HepG2 (cell line): ENCODE results near the gene NFATC2. TPM values are rescaled to one million over a fixed set of nuclear protein-coding genes. Genes with fewer than 3 reads are reported as not detected.
A peak's percentile ranks its signal among the peaks of the same experiment; 100 is the strongest.

ENCODE experiments used
- ATRX ChIP-seq: sonication (generic); formaldehyde crosslinking; IDR thresholded peaks from 2 replicates; pipeline ENCODE4 v1.4.0; 2020; ENCODE audit warnings: missing genetic modification reagents, borderline replicate concordance
- CSRNP1 ChIP-seq: sonication (generic); formaldehyde crosslinking; IDR thresholded peaks from 2 replicates; pipeline ENCODE4 v1.8.1; 2023; ENCODE audit warnings: mild to moderate bottlenecking, missing genetic modification reagents
- IKZF1 ChIP-seq: fragments of 450-650 bp; IDR thresholded peaks from 2 replicates; pipeline ENCODE4 v1.7.1; 2016
- IRF1 ChIP-seq: sonication (generic); formaldehyde crosslinking; IDR thresholded peaks from 2 replicates; pipeline ENCODE4 v1.4.0; 2020; ENCODE audit warnings: low read depth, mild to moderate bottlenecking, missing genetic modification reagents
- JDP2 ChIP-seq: sonication (generic); formaldehyde crosslinking; IDR thresholded peaks from 2 replicates; pipeline ENCODE4 v1.8.1; 2022; ENCODE audit warnings: missing genetic modification reagents, borderline replicate concordance
- MLLT10 ChIP-seq: sonication (generic); formaldehyde crosslinking; IDR thresholded peaks from 2 replicates; pipeline ENCODE4 v1.4.0; 2020; ENCODE audit warnings: missing genetic modification reagents
- NCOA1 ChIP-seq: sonication (generic); formaldehyde crosslinking; IDR thresholded peaks from 2 replicates; pipeline ENCODE4 v1.9.0; 2021; ENCODE audit warnings: missing genetic modification reagents
- RBM39 ChIP-seq: fragments of 200-400 bp; formaldehyde crosslinking; IDR thresholded peaks from one replicate; pipeline ENCODE4 v1.6.1; 2018; ENCODE audit warnings: antibody characterized with exemption, mild to moderate bottlenecking, low read depth, low read length; ENCODE audit not compliant: poor library complexity, severe bottlenecking
- RFX1 ChIP-seq: fragments of 450-650 bp; IDR thresholded peaks from 2 replicates; pipeline ENCODE4 v1.6.1; 2017
- SMAD3 ChIP-seq: sonication (generic); formaldehyde crosslinking; IDR thresholded peaks from 2 replicates; pipeline ENCODE4 v1.4.0; 2020; ENCODE audit warnings: missing genetic modification reagents
- ZBTB20 ChIP-seq: sonication (generic); formaldehyde crosslinking; IDR thresholded peaks from 2 replicates; pipeline ENCODE4 v1.8.1; 2023; ENCODE audit warnings: missing genetic modification reagents, low read depth, mild to moderate bottlenecking, borderline replicate concordance
- ZBTB37 ChIP-seq: sonication (generic); formaldehyde crosslinking; IDR thresholded peaks from 2 replicates; pipeline ENCODE4 v1.4.0; 2020; ENCODE audit warnings: mild to moderate bottlenecking, missing genetic modification reagents
- ZNF224 ChIP-seq: sonication (generic); formaldehyde crosslinking; IDR thresholded peaks from 2 replicates; pipeline ENCODE4 v1.5.0; 2020; ENCODE audit warnings: mild to moderate bottlenecking, missing genetic modification reagents
- ZNF253 ChIP-seq: sonication (generic); formaldehyde crosslinking; IDR thresholded peaks from 2 replicates; pipeline ENCODE4 v1.8.0; 2022; ENCODE audit warnings: mild to moderate bottlenecking, missing genetic modification reagents, borderline replicate concordance
- ZNF296 ChIP-seq: sonication (generic); formaldehyde crosslinking; conservative IDR thresholded peaks from 2 replicates; pipeline ENCODE4 v1.5.0; 2020; ENCODE audit warnings: mild to moderate bottlenecking, missing genetic modification reagents
- ZNF646 ChIP-seq: sonication (generic); formaldehyde crosslinking; IDR thresholded peaks from 2 replicates; pipeline ENCODE4 v1.9.0; 2021; ENCODE audit warnings: mild to moderate bottlenecking, missing genetic modification reagents
- ZNF709 ChIP-seq: sonication (generic); formaldehyde crosslinking; IDR thresholded peaks from 2 replicates; pipeline ENCODE4 v1.5.0; 2020; ENCODE audit warnings: mild to moderate bottlenecking, missing genetic modification reagents
- polyA plus RNA-seq, 8 experiments: library from polyadenylated mRNA; depleted of rRNA in 3 of 8; stranded (reverse) in 7 of 8; unstranded in 1 of 8; fragments of >200 nt; fragmentation: Illumina TruSeq in 4 of 8; extraction: Trizol in 4 of 8; gene quantifications; 2 replicates each; pipeline versions ENCODE4 v1.2.1 to v1.2.3, GENCODE V29; 2011 to 2016; ENCODE audit warnings: low read depth in 4 of 8, missing spikeins in 1 of 8, mixed read lengths in 1 of 8; ENCODE audit not compliant: insufficient read depth in 1 of 8
- total RNA-seq, 5 experiments: library from RNA; depleted of rRNA; stranded (reverse); fragments of >200 nt; fragmentation: Illumina TruSeq; extraction: Trizol; gene quantifications; 2 replicates each; pipeline ENCODE4 v1.2.3, GENCODE V29; 2016; ENCODE audit warnings: low read depth in 1 of 5

NFATC2 gene
- total and polyA plus RNA-seq, 2 of the 13 experiments (the other 11 are each of a cell fraction or from before 2014, with no cell fraction given): 1.9 to 3.3 TPM

- no peak for TF ChIP-seq JDP2 (CRISPR knock-in tag)
- TF ChIP-seq RFX1: no peak
- TF ChIP-seq NCOA1: no peak
- TF ChIP-seq ZBTB37 (CRISPR knock-in tag): no peak
- TF ChIP-seq MLLT10 (CRISPR knock-in tag): no peak
- TF ChIP-seq ATRX (CRISPR knock-in tag): no peak
- TF ChIP-seq ZNF296 (CRISPR knock-in tag): peak; percentile 77; the same call in 1 of the 2 replicates
- TF ChIP-seq ZBTB20 (CRISPR knock-in tag): 0 out of 2 replicates have a peak, but pooled peaks have one; percentile 6
- TF ChIP-seq ZNF646 (CRISPR knock-in tag): peak; percentile 35; the same call in 1 of the 2 replicates
- TF ChIP-seq RBM39: peak; percentile 13
- no peak for TF ChIP-seq IRF1 (CRISPR knock-in tag)
- TF ChIP-seq ZNF253: no peak
- peak; percentile 45; the same call in 1 of the 2 replicates for TF ChIP-seq ZNF224 (CRISPR knock-in tag)
- TF ChIP-seq ZNF709 (CRISPR knock-in tag): peak; percentile 47
- TF ChIP-seq SMAD3 (CRISPR knock-in tag): peak; percentile 69; the same call in 1 of the 2 replicates
- no peak for TF ChIP-seq IKZF1
- TF ChIP-seq CSRNP1 (CRISPR knock-in tag): peak; percentile 95
Measured at GRCh38 chr20:51541189-51542032, 1.1 kb downstream of the NFATC2 start (continued).
